ENCODE results near the gene LUC7L. TPM values are rescaled to one million over a fixed set of nuclear protein-coding genes. Genes with fewer than 3 reads are reported as not detected.

LUC7L gene
- total and polyA plus RNA-seq, 2 of the 8 experiments (the other 6 are each of a cell fraction or from before 2014, with no cell fraction given), result 49.7 to 129 TPM

- peak; percentile 6 for TF ChIP-seq RNF2 (IDR thresholded peaks at IDR 0.05; ENCODE audit: borderline replicate concordance, low read depth, low read length, missing control alignments, poor library complexity, severe bottlenecking)
- peak; percentile 40 for TF ChIP-seq KDM4A (IDR thresholded peaks at IDR 0.05; ENCODE audit: low read depth, low read length, severe bottlenecking)
- TF ChIP-seq HDAC6 (IDR thresholded peaks at IDR 0.05; ENCODE audit: low read depth, low read length), result no peak
- TF ChIP-seq SUZ12 (IDR thresholded peaks at IDR 0.05; ENCODE audit: low read length), result peak; percentile 98
Measured at GRCh38 chr16:165539-166374, 63.5 kb downstream of the LUC7L start, which contains the start of gene HBM (continued).
